Left ventricle myocardium inferior (tissue), 1 donor: ENCODE results near the gene UHRF1. TPM values are rescaled to one million over a fixed set of nuclear protein-coding genes. Genes with fewer than 3 reads are reported as not detected.
A peak's percentile ranks its signal among the peaks of the same experiment; 100 is the strongest.

Experiments
- DNase-seq: peaks from one replicate; pipeline ENCODE4 v3.0.0-alpha.2; 2020
- H3K27ac ChIP-seq: fragments of 200-600 bp; replicated peaks from 2 replicates; pipeline ENCODE4 v1.8.0; 2021
- H3K27me3 ChIP-seq: fragments of 200-600 bp; 2 replicates; pipeline ENCODE4 v1.8.0; 2021; ENCODE audit warnings: low read depth
- H3K36me3 ChIP-seq: fragments of 200-600 bp; 2 replicates; pipeline ENCODE4 v1.8.0; 2021
- H3K4me1 ChIP-seq: fragments of 200-600 bp; 2 replicates; pipeline ENCODE4 v1.8.0; 2021
- H3K4me3 ChIP-seq: fragments of 200-600 bp; 2 replicates; pipeline ENCODE4 v1.8.0; 2021; ENCODE audit warnings: mild to moderate bottlenecking, moderate library complexity
- H3K9me3 ChIP-seq: fragments of 200-600 bp; replicated peaks from 2 replicates; pipeline ENCODE4 v1.8.0; 2021
- CTCF ChIP-seq: fragments of 200-600 bp; IDR thresholded peaks from 2 replicates; pipeline ENCODE4 v1.8.0; 2021; ENCODE audit warnings: antibody characterized with exemption, mild to moderate bottlenecking, borderline replicate concordance
- intact Hi-C: fragments of 100-400 bp; cut with micrococcal nuclease; formaldehyde crosslinking; loops from one replicate; pipeline ENCODE4 v1.11.0; 2022
- total RNA-seq: library from RNA; stranded (reverse); fragmentation: NEBNext Ultra II Directional; extraction: Animal tissue kit (Norgen Biotek cat#: 25700); gene quantifications from one replicate; pipeline ENCODE4 v1.2.1, GENCODE V29; 2021
- donor health status: DM: no; HTN: yes; CAD: no; lungs with severe emphysema.

Gene UHRF1
- total RNA-seq, 1 donor from 2014 or later, result 1.3 TPM

- intact Hi-C loops, result no loop called here
- Histone ChIP-seq H3K27ac (peak overlapping the region; percentile 33), H3K4me1 (peaks cover 85% of the 10 kb centered on the region), H3K4me3 (peak overlapping the region; percentile 27), H3K36me3 (peaks cover 4% of the 10 kb centered on the region), H3K9me3 (no peaks in the 10 kb centered on the region), H3K27me3 (no peaks in the 10 kb centered on the region)
- DNase-seq, result no peak
- no peak for TF ChIP-seq CTCF
These were observed 78.5 kb downstream of the UHRF1 start for GRCh38 chr19:4987692-4988370.

DNA sequence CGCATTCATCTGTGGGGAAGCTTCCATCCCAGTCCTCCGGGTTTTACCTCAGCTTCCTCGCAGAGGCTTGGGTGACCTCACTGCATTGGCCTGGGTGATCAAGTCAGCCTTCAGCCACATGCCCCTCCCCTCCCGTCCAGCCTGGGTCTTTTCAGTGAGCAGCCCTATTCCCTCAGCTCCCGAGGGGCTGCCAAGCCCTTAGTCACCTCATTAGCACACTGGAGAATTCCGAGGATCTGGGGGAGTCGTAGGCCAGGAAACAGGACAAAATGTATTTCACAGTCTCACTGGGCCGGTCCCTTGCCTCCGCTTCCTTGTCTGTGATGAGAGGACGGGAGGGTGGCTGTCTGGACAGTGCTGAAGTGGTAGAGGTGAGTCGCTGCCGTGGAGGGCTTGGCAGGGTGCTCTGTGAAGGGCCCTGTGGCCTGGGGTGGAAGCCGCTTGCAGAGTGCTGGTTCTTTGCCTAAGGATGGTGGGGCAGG is 79.5 kb downstream of the UHRF1 start:
- peak overlapping the region; percentile 28 for H3K4me3 ChIP-seq
- DNase-seq, result peak; percentile 54
- no peaks in the 10 kb centered on the region for H3K9me3 ChIP-seq
- intact Hi-C loops, result no loop called here
- H3K27me3 ChIP-seq, result no peaks in the 10 kb centered on the region
- H3K4me1 ChIP-seq, result peaks cover 77% of the 10 kb centered on the region
- peak overlapping the region; percentile 36 for H3K27ac ChIP-seq
- no peak for TF ChIP-seq CTCF
- no peaks in the 10 kb centered on the region for H3K36me3 ChIP-seq

- no peaks in the 10 kb centered on the region for H3K36me3 ChIP-seq
- no peak for DNase-seq
- H3K27ac ChIP-seq, result no peak overlapping the region
- intact Hi-C loops, result no loop called here
- peaks cover 65% of the 10 kb centered on the region for H3K4me1 ChIP-seq
- H3K4me3 ChIP-seq, result no peak overlapping the region
- TF ChIP-seq CTCF, result no peak
- no peaks in the 10 kb centered on the region for H3K9me3 ChIP-seq
- no peaks in the 10 kb centered on the region for H3K27me3 ChIP-seq
These were observed 81.0 kb downstream of the UHRF1 start for GRCh38 chr19:4990306-4990705.

DNA sequence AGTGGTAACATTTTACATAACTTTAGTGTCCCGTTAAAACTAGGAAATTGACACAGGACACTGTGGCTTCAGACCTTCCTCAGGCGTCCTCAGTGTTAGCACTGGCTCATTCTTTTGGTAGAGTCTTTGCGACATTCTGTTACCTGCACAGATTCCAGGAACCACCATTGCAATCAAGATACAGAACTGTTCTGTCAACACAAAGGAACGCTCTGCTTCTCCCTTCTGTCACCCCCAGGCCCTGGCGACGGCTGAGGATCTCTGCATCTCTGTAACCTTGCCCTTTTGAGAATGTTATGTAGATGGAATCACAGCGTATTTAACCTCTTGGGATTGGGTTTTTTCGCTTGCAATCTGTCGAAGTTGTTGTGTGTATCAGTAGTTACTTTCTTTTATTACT is 82.2 kb downstream of the UHRF1 start:
- H3K4me3 ChIP-seq, result no peak overlapping the region
- no peak for TF ChIP-seq CTCF
- intact Hi-C loops, result no loop called here
- H3K4me1 ChIP-seq, result peaks cover 53% of the 10 kb centered on the region
- no peak for DNase-seq
- no peak overlapping the region for H3K27ac ChIP-seq
- H3K9me3 ChIP-seq, result no peaks in the 10 kb centered on the region
- no peaks in the 10 kb centered on the region for H3K27me3 ChIP-seq
- peaks cover 5% of the 10 kb centered on the region for H3K36me3 ChIP-seq

GRCh38 chr19:4991996-4992698 is 82.8 kb downstream of the UHRF1 start:
- no peak overlapping the region for H3K27ac ChIP-seq
- no peaks in the 10 kb centered on the region for H3K9me3 ChIP-seq
- peaks cover 47% of the 10 kb centered on the region for H3K4me1 ChIP-seq
- no peaks in the 10 kb centered on the region for H3K27me3 ChIP-seq
- H3K4me3 ChIP-seq, result no peak overlapping the region
- no peak for TF ChIP-seq CTCF
- intact Hi-C loops, result no loop called here
- no peak for DNase-seq
- peaks cover 11% of the 10 kb centered on the region for H3K36me3 ChIP-seq
